HEK293 (cell line): ENCODE measurements around the gene OOSP1.

Experiments used
- CTCF ChIA-PET: fragments of 350-600 bp; formaldehyde crosslinking; extraction: SDS; loops from one replicate; lab custom pipeline; 2021; ENCODE audit warnings: antibody characterized with exemption; lab: Yijun Ruan, JAX
- POLR2A ChIA-PET: fragments of 300-600 bp; formaldehyde crosslinking; extraction: SDS; loops from one replicate; lab custom pipeline; 2020; ENCODE audit warnings: antibody characterized with exemption, inconsistent platforms; lab: Yijun Ruan, JAX
- H3K27ac ChIP-seq: fragments of 200-500 bp; sonication (Bioruptor generic); 2 replicates; pipeline ENCODE4 v1.5.1; 2014; ENCODE audit warnings: low read depth, low read length, control low read depth, inconsistent platforms; ENCODE audit errors: extremely low read depth
- H3K36me3 ChIP-seq, 2 experiments: fragments of 200-500 bp in 1 of 2; sonication (Bioruptor generic) in 1 of 2; 1 replicate in 1 of 2; 2 replicates in 1 of 2; pipeline ENCODE4 v1.5.1; 2014 to 2017; ENCODE audit warnings: inconsistent platforms in 2 of 2, low read length in 2 of 2; ENCODE audit not compliant: control insufficient read depth in 2 of 2, insufficient read depth in 1 of 2
- H3K4me1 ChIP-seq: fragments of 200-500 bp; sonication (Bioruptor generic); 2 replicates; pipeline ENCODE4 v1.5.1; 2014; ENCODE audit warnings: mild to moderate bottlenecking, low read length, inconsistent platforms; ENCODE audit not compliant: control insufficient read depth, insufficient read depth
- H3K4me3 ChIP-seq: 2 replicates; pipeline ENCODE4 v1.5.1; 2011; ENCODE audit warnings: low read depth, mild to moderate bottlenecking, control low read depth, low read length, moderate library complexity
- H3K9me3 ChIP-seq: fragments of 200-500 bp; sonication (Bioruptor generic); 2 replicates; pipeline ENCODE4 v1.5.1; 2014; ENCODE audit warnings: low read depth, low read length, inconsistent platforms; ENCODE audit not compliant: control insufficient read depth, insufficient read depth
- BCL11A ChIP-seq: fragments of 450-650 bp; formaldehyde crosslinking; IDR thresholded peaks from 2 replicates; pipeline ENCODE4 v1.5.1; 2016; ENCODE audit warnings: low read depth, missing biosample characterization, missing genetic modification characterization
- KLF1 ChIP-seq: fragments of 450-650 bp; formaldehyde crosslinking; IDR thresholded peaks from 2 replicates; pipeline ENCODE4 v1.5.1; 2016; ENCODE audit warnings: missing biosample characterization, missing genetic modification characterization
- YY2 ChIP-seq: fragments of 450-650 bp; formaldehyde crosslinking; IDR thresholded peaks from 2 replicates; pipeline ENCODE4 v1.5.1; 2016; ENCODE audit warnings: missing biosample characterization, missing genetic modification characterization
- ZBTB20 ChIP-seq: fragments of 450-650 bp; formaldehyde crosslinking; IDR thresholded peaks from 2 replicates; pipeline ENCODE4 v1.5.1; 2016; ENCODE audit warnings: missing biosample characterization, missing genetic modification characterization
- ZFP41 ChIP-seq: fragments of 450-650 bp; formaldehyde crosslinking; IDR thresholded peaks from 2 replicates; pipeline ENCODE4 v1.5.1; 2016; ENCODE audit warnings: missing biosample characterization, missing genetic modification characterization, borderline replicate concordance
- ZNF121 ChIP-seq: fragments of 450-650 bp; formaldehyde crosslinking; IDR thresholded peaks from 2 replicates; pipeline ENCODE4 v1.5.1; 2016; ENCODE audit warnings: missing biosample characterization, missing genetic modification characterization
- ZNF146 ChIP-seq: fragments of 450-650 bp; formaldehyde crosslinking; IDR thresholded peaks from 2 replicates; pipeline ENCODE4 v1.5.1; 2016; ENCODE audit warnings: missing biosample characterization, missing genetic modification characterization
- ZNF544 ChIP-seq: fragments of 450-650 bp; formaldehyde crosslinking; IDR thresholded peaks from 2 replicates; pipeline ENCODE4 v1.5.0; 2017; ENCODE audit warnings: missing biosample characterization, missing genetic modification characterization
- ZNF561 ChIP-seq: fragments of 450-650 bp; IDR thresholded peaks from 2 replicates; pipeline ENCODE4 v1.5.1; 2018; ENCODE audit warnings: missing biosample characterization, missing genetic modification characterization, borderline replicate concordance
- ZNF768 ChIP-seq: fragments of 450-650 bp; formaldehyde crosslinking; IDR thresholded peaks from 2 replicates; pipeline ENCODE4 v1.5.1; 2018; ENCODE audit warnings: missing biosample characterization, mild to moderate bottlenecking, missing genetic modification characterization
- TF ChIP-seq, protein P1 (sequence below): fragments of 450-650 bp; formaldehyde crosslinking; conservative IDR thresholded peaks from 2 replicates; pipeline ENCODE4 v1.5.1; 2016; ENCODE audit warnings: low read depth, missing biosample characterization, missing genetic modification characterization
- TF ChIP-seq, protein P2 (sequence below): fragments of 450-650 bp; formaldehyde crosslinking; IDR thresholded peaks from 2 replicates; pipeline ENCODE4 v1.5.0; 2017; ENCODE audit warnings: missing biosample characterization, missing genetic modification characterization, borderline replicate concordance
- TF ChIP-seq, protein P3 (sequence below): fragments of 450-650 bp; formaldehyde crosslinking; IDR thresholded peaks from 2 replicates; pipeline ENCODE4 v1.5.1; 2016; ENCODE audit warnings: missing biosample characterization, missing genetic modification characterization, borderline replicate concordance
- TF ChIP-seq, protein P4 (sequence below): fragments of 450-650 bp; formaldehyde crosslinking; IDR thresholded peaks from 2 replicates; pipeline ENCODE4 v1.5.1; 2016; ENCODE audit warnings: missing biosample characterization, missing genetic modification characterization
- TF ChIP-seq, protein P5 (sequence below): fragments of 450-650 bp; formaldehyde crosslinking; IDR thresholded peaks from 2 replicates; pipeline ENCODE4 v1.5.1; 2016; ENCODE audit warnings: missing biosample characterization, missing genetic modification characterization
- TF ChIP-seq, protein P6 (sequence below): fragments of 450-650 bp; formaldehyde crosslinking; IDR thresholded peaks from 2 replicates; pipeline ENCODE4 v1.5.1; 2017; ENCODE audit warnings: missing biosample characterization, missing genetic modification characterization

The OOSP1 gene

DNA sequence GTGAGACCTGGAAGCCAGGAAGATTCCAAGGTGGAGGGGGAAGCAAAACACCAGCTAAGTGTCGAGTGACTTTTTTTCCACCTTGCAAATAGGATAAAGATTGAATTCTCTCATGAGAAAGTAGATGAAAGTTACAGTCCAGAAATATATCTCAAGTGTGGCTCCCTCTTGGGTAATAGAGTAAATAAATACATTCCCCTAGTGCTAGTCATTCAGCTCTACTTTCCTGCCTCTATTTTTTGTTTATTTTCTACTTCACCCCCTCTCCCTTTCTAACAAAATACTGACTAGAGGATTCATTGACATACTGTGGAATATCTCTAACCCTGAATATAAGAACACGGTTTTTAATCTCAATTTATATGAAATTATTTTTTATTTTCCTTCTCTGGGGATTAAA, 59.6 kb downstream of the OOSP1 start:
- ChIA-PET POLR2A (no interaction called here), CTCF (no interaction called here)
- no peaks in the 10 kb centered on the region for H3K9me3 ChIP-seq

More for the DNA sequence above, 59.6 kb downstream of the OOSP1 start:
- TF ChIP-seq ZNF146 (tag by site-specific recombination) (no peak), ZFP41 (tag by site-specific recombination) (no peak), ZNF121 (tag by site-specific recombination) (no peak), ZBTB20 (tag by site-specific recombination) (no peak), ZNF561 (no peak), BCL11A (tag by site-specific recombination) (no peak), ZNF544 (tag by site-specific recombination) (no peak), KLF1 (tag by site-specific recombination) (no peak), ZNF768 (tag by site-specific recombination) (no peak), YY2 (no peak)
- TF ChIP-seq, protein P1, sequence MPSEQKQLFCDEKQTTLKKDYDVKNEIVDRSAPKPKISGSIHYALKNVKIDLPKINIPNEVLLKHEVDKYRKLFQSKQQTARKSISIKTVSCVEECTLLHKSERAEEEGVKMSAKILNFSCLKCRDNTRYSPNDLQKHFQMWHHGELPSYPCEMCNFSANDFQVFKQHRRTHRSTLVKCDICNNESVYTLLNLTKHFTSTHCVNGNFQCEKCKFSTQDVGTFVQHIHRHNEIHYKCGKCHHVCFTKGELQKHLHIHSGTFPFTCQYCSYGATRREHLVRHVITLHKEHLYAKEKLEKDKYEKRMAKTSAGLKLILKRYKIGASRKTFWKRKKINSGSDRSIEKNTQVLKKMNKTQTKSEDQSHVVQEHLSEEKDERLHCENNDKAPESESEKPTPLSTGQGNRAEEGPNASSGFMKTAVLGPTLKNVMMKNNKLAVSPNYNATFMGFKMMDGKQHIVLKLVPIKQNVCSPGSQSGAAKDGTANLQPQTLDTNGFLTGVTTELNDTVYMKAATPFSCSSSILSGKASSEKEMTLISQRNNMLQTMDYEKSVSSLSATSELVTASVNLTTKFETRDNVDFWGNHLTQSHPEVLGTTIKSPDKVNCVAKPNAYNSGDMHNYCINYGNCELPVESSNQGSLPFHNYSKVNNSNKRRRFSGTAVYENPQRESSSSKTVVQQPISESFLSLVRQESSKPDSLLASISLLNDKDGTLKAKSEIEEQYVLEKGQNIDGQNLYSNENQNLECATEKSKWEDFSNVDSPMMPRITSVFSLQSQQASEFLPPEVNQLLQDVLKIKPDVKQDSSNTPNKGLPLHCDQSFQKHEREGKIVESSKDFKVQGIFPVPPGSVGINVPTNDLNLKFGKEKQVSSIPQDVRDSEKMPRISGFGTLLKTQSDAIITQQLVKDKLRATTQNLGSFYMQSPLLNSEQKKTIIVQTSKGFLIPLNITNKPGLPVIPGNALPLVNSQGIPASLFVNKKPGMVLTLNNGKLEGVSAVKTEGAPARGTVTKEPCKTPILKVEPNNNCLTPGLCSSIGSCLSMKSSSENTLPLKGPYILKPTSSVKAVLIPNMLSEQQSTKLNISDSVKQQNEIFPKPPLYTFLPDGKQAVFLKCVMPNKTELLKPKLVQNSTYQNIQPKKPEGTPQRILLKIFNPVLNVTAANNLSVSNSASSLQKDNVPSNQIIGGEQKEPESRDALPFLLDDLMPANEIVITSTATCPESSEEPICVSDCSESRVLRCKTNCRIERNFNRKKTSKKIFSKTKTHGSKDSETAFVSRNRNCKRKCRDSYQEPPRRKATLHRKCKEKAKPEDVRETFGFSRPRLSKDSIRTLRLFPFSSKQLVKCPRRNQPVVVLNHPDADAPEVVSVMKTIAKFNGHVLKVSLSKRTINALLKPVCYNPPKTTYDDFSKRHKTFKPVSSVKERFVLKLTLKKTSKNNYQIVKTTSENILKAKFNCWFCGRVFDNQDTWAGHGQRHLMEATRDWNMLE, result no peak
- TF ChIP-seq, protein P2, sequence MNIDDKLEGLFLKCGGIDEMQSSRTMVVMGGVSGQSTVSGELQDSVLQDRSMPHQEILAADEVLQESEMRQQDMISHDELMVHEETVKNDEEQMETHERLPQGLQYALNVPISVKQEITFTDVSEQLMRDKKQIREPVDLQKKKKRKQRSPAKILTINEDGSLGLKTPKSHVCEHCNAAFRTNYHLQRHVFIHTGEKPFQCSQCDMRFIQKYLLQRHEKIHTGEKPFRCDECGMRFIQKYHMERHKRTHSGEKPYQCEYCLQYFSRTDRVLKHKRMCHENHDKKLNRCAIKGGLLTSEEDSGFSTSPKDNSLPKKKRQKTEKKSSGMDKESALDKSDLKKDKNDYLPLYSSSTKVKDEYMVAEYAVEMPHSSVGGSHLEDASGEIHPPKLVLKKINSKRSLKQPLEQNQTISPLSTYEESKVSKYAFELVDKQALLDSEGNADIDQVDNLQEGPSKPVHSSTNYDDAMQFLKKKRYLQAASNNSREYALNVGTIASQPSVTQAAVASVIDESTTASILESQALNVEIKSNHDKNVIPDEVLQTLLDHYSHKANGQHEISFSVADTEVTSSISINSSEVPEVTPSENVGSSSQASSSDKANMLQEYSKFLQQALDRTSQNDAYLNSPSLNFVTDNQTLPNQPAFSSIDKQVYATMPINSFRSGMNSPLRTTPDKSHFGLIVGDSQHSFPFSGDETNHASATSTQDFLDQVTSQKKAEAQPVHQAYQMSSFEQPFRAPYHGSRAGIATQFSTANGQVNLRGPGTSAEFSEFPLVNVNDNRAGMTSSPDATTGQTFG, result no peak
- TF ChIP-seq, protein P3, sequence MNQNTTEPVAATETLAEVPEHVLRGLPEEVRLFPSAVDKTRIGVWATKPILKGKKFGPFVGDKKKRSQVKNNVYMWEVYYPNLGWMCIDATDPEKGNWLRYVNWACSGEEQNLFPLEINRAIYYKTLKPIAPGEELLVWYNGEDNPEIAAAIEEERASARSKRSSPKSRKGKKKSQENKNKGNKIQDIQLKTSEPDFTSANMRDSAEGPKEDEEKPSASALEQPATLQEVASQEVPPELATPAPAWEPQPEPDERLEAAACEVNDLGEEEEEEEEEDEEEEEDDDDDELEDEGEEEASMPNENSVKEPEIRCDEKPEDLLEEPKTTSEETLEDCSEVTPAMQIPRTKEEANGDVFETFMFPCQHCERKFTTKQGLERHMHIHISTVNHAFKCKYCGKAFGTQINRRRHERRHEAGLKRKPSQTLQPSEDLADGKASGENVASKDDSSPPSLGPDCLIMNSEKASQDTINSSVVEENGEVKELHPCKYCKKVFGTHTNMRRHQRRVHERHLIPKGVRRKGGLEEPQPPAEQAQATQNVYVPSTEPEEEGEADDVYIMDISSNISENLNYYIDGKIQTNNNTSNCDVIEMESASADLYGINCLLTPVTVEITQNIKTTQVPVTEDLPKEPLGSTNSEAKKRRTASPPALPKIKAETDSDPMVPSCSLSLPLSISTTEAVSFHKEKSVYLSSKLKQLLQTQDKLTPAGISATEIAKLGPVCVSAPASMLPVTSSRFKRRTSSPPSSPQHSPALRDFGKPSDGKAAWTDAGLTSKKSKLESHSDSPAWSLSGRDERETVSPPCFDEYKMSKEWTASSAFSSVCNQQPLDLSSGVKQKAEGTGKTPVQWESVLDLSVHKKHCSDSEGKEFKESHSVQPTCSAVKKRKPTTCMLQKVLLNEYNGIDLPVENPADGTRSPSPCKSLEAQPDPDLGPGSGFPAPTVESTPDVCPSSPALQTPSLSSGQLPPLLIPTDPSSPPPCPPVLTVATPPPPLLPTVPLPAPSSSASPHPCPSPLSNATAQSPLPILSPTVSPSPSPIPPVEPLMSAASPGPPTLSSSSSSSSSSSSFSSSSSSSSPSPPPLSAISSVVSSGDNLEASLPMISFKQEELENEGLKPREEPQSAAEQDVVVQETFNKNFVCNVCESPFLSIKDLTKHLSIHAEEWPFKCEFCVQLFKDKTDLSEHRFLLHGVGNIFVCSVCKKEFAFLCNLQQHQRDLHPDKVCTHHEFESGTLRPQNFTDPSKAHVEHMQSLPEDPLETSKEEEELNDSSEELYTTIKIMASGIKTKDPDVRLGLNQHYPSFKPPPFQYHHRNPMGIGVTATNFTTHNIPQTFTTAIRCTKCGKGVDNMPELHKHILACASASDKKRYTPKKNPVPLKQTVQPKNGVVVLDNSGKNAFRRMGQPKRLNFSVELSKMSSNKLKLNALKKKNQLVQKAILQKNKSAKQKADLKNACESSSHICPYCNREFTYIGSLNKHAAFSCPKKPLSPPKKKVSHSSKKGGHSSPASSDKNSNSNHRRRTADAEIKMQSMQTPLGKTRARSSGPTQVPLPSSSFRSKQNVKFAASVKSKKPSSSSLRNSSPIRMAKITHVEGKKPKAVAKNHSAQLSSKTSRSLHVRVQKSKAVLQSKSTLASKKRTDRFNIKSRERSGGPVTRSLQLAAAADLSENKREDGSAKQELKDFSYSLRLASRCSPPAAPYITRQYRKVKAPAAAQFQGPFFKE (tag by site-specific recombination), result no peak
- TF ChIP-seq, protein P4, sequence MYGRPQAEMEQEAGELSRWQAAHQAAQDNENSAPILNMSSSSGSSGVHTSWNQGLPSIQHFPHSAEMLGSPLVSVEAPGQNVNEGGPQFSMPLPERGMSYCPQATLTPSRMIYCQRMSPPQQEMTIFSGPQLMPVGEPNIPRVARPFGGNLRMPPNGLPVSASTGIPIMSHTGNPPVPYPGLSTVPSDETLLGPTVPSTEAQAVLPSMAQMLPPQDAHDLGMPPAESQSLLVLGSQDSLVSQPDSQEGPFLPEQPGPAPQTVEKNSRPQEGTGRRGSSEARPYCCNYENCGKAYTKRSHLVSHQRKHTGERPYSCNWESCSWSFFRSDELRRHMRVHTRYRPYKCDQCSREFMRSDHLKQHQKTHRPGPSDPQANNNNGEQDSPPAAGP (tag by site-specific recombination), result no peak
- TF ChIP-seq, protein P5, sequence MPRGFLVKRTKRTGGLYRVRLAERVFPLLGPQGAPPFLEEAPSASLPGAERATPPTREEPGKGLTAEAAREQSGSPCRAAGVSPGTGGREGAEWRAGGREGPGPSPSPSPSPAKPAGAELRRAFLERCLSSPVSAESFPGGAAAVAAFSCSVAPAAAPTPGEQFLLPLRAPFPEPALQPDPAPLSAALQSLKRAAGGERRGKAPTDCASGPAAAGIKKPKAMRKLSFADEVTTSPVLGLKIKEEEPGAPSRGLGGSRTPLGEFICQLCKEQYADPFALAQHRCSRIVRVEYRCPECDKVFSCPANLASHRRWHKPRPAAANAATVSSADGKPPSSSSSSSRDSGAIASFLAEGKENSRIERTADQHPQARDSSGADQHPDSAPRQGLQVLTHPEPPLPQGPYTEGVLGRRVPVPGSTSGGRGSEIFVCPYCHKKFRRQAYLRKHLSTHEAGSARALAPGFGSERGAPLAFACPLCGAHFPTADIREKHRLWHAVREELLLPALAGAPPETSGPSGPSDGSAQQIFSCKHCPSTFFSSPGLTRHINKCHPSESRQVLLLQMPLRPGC (tag by site-specific recombination), result no peak
- TF ChIP-seq, protein P6, sequence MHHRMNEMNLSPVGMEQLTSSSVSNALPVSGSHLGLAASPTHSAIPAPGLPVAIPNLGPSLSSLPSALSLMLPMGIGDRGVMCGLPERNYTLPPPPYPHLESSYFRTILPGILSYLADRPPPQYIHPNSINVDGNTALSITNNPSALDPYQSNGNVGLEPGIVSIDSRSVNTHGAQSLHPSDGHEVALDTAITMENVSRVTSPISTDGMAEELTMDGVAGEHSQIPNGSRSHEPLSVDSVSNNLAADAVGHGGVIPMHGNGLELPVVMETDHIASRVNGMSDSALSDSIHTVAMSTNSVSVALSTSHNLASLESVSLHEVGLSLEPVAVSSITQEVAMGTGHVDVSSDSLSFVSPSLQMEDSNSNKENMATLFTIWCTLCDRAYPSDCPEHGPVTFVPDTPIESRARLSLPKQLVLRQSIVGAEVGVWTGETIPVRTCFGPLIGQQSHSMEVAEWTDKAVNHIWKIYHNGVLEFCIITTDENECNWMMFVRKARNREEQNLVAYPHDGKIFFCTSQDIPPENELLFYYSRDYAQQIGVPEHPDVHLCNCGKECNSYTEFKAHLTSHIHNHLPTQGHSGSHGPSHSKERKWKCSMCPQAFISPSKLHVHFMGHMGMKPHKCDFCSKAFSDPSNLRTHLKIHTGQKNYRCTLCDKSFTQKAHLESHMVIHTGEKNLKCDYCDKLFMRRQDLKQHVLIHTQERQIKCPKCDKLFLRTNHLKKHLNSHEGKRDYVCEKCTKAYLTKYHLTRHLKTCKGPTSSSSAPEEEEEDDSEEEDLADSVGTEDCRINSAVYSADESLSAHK, result no peak
- TF ChIP-seq, all 188 proteins: peak for 0
- Histone ChIP-seq H3K27ac (no peak overlapping the region), H3K4me1 (no peaks in the 10 kb centered on the region), H3K36me3 (no peaks in the 10 kb centered on the region), H3K4me3 (no peak overlapping the region)
